Uterus (tissue), 4 donors: ENCODE measurements around the gene MFAP1. TPM values are rescaled to one million over a fixed set of nuclear protein-coding genes. Genes with fewer than 3 reads are reported as not detected.

Experiments used
- DNase-seq, 2 donors: peaks; one replicate each; pipeline ENCODE4 v3.0.0-alpha.2; 2019 to 2020
- H3K27ac ChIP-seq, 2 donors: fragments of 200-600 bp; sonication (generic); 1 replicate in 1 of 2; 2 replicates in 1 of 2; pipeline ENCODE4 v1.5.1; 2016 to 2018
- H3K27me3 ChIP-seq, 2 donors: fragments of 200-600 bp; sonication (generic); one replicate each; pipeline ENCODE4 v1.5.1; 2018 to 2019; ENCODE audit warnings: control low read depth in 1 of 2
- H3K36me3 ChIP-seq, 2 donors: fragments of 200-600 bp; sonication (generic); one replicate each; pipeline ENCODE4 v1.5.1; 2019; ENCODE audit warnings: control low read depth in 1 of 2
- H3K4me1 ChIP-seq, 2 donors: fragments of 200-600 bp; sonication (generic); one replicate each; pipeline ENCODE4 v1.5.1; 2018 to 2019; ENCODE audit warnings: control low read depth in 1 of 2
- H3K4me3 ChIP-seq, 2 donors: fragments of 200-600 bp; sonication (generic); 1 replicate in 1 of 2; 2 replicates in 1 of 2; pipeline ENCODE4 v1.5.1; 2018 to 2019; ENCODE audit warnings: mild to moderate bottlenecking in 1 of 2
- H3K9me3 ChIP-seq, 2 donors: fragments of 200-600 bp; sonication (generic); one replicate each; pipeline ENCODE4 v1.5.1; 2019; ENCODE audit warnings: control low read depth in 1 of 2
- POLR2A ChIP-seq, 2 donors: fragments of 450-650 bp; IDR thresholded peaks; one replicate each; pipeline ENCODE4 v1.6.1; 2016; ENCODE audit warnings: antibody characterized with exemption in 2 of 2, mild to moderate bottlenecking in 1 of 2, moderate library complexity in 1 of 2
- intact Hi-C: fragments of 100-400 bp; cut with DNase I; formaldehyde crosslinking; loops from one replicate; pipeline ENCODE4 v1.15.1; 2023; ENCODE audit warnings: low total_unique reads
- total RNA-seq, 4 donors: library from RNA; depleted of rRNA in 3 of 4; stranded (reverse); fragments of >200 nt in 3 of 4; gene quantifications; one replicate each; pipeline versions ENCODE4 v1.1.0 to v1.2.4, GENCODE V29; 2014 to 2023
- TF ChIP-seq, protein P1 (sequence below), 4 experiments: fragments of 200-600 bp in 2 of 4; fragments of 450-650 bp in 2 of 4; sonication (generic) in 2 of 4; IDR thresholded peaks; one replicate each; pipeline ENCODE4 v1.5.1; 2016 to 2019; ENCODE audit warnings: antibody characterized with exemption in 4 of 4, mild to moderate bottlenecking in 2 of 4, moderate library complexity in 1 of 4
- donor health status: DM: yes; HTN: yes; CAD: no.

Gene MFAP1
- total RNA-seq, 4 donors from 2014 or later: 9.5 to 26.3 (median 15.1) TPM

DNA sequence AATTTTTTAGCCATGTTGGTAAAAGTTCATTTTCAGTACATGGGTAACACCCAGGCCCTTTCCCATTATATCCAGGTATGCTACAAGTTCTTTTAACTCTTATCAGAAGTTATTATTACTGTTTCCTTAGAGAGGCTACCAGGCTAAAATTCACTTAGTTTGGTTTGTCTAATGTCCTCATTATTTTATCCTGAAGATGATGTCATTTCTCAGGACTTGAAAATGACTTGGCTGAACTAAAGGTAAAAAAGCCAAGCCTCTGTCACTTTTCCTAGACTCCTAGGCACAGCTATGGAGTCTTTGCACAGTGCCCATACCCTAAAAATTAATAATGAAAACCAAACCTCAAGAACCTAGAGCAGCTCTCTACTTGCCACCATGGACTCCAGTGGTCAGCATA lies 51.9 kb downstream of the MFAP1 start:
- Histone ChIP-seq H3K27me3 (no peaks in the 10 kb centered on the region), H3K4me3 (no peak overlapping the region), H3K36me3 (no peaks in the 10 kb centered on the region), H3K9me3 (no peaks in the 10 kb centered on the region), H3K4me1 (no peaks in the 10 kb centered on the region), H3K27ac (no peak overlapping the region)
- TF ChIP-seq, protein P1, sequence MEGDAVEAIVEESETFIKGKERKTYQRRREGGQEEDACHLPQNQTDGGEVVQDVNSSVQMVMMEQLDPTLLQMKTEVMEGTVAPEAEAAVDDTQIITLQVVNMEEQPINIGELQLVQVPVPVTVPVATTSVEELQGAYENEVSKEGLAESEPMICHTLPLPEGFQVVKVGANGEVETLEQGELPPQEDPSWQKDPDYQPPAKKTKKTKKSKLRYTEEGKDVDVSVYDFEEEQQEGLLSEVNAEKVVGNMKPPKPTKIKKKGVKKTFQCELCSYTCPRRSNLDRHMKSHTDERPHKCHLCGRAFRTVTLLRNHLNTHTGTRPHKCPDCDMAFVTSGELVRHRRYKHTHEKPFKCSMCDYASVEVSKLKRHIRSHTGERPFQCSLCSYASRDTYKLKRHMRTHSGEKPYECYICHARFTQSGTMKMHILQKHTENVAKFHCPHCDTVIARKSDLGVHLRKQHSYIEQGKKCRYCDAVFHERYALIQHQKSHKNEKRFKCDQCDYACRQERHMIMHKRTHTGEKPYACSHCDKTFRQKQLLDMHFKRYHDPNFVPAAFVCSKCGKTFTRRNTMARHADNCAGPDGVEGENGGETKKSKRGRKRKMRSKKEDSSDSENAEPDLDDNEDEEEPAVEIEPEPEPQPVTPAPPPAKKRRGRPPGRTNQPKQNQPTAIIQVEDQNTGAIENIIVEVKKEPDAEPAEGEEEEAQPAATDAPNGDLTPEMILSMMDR (IDR thresholded peaks at IDR 0.05): no peak
- no peak for TF ChIP-seq POLR2A (IDR thresholded peaks at IDR 0.05)
- no peak for DNase-seq
- intact Hi-C loops: no loop called here

DNA sequence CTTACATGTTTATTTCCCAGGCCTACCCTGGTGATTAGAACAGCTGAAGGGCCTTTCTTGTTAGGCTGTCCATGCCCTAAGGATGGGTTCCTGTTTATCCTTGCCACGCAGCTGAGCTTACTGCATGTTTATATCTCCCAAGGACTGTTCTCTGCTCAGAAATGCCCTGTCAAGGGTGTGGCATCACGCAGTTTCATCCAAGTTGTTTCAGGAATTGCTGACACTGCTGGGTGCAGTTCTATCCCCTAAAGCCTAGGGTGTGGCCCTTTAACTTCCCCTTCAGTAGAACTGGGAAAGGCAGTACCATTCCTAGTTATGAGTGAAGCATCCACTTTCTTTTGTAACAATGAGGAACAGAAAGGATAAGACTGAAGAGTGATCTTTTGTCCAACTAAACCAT lies 52.7 kb downstream of the MFAP1 start:
- no peaks in the 10 kb centered on the region for H3K4me1 ChIP-seq
- H3K27ac ChIP-seq: no peak overlapping the region
- H3K9me3 ChIP-seq: no peaks in the 10 kb centered on the region
- no peak overlapping the region for H3K4me3 ChIP-seq
- no peak for DNase-seq
- no peaks in the 10 kb centered on the region for H3K27me3 ChIP-seq
- H3K36me3 ChIP-seq: no peaks in the 10 kb centered on the region
- TF ChIP-seq, protein P1 (IDR thresholded peaks at IDR 0.05): no peak
- no peak for TF ChIP-seq POLR2A (IDR thresholded peaks at IDR 0.05)
- intact Hi-C loops: no loop called here

DNA sequence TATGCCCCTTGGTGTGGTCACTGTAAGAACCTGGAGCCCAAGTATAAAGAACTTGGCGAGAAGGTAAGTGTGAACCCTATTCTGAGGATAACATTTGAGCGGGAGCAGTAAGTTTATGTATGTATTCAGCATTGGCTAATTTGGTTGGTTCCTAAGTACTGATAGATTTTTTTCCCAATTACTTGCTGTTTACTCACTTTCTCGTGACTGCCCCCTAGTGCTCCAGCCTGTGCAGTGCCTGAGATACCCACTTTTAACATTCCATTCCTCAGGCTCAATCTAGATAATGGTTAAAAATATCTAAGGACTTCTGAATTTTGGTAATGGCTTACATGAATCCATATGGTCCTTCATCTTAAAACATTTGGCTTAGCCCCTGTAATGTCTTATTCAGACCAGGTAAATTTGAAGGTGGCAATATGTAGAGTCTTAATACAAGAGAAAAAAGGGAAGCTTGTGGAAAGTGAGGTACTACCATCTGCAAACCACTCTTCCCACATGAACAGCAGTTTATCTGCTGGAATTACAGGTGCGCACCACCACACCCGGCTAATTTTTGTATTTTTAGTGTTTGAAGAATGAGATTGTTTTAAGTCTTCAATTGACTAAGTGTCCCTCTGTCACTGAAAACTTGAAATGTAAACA lies 54.8 kb downstream of the MFAP1 start:
- Histone ChIP-seq H3K36me3 (no peaks in the 10 kb centered on the region), H3K27ac (no peak overlapping the region), H3K4me3 (no peak overlapping the region), H3K4me1 (no peaks in the 10 kb centered on the region), H3K27me3 (no peaks in the 10 kb centered on the region), H3K9me3 (no peaks in the 10 kb centered on the region)
- TF ChIP-seq, protein P1 (IDR thresholded peaks at IDR 0.05): peak; percentile 46 to 74 (median 54)
- TF ChIP-seq POLR2A (IDR thresholded peaks at IDR 0.05): no peak
- DNase-seq: no peak
- intact Hi-C loops: no loop called here

DNA sequence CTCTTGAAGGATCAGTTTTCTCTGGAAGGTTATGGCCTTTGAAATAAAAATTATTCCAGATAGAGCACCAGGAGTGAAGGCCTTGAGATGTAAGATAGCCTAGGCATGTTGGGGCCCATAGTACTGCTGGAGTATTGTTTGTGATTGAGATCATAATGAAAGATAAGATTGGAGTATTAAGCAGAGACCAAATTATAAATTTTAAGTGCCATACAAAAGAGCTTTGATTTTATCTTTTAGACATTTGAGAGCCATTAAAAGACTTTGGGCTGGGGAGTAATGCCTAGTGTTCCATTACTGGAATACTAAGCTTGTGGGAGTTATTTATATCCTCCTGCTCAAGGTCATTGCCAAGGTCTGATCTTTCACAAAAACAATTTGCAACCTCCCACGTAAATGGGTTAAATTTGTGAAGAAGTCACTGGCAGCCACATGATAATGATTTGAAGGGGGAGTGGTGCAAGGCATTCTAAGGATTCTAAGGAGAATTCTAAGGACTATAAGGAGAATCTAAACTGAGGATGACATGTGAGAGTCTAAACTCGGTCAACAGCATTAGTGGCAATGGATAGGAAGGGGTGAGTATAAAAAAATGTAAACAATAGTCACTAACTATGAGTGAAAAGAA lies 60.6 kb downstream of the MFAP1 start:
- TF ChIP-seq POLR2A (IDR thresholded peaks at IDR 0.05): no peak
- TF ChIP-seq, protein P1 (IDR thresholded peaks at IDR 0.05): no peak
- no peak overlapping the region for H3K4me3 ChIP-seq
- H3K27me3 ChIP-seq: no peaks in the 10 kb centered on the region
- no peak for DNase-seq
- no peaks in the 10 kb centered on the region for H3K9me3 ChIP-seq
- no peak overlapping the region for H3K27ac ChIP-seq
- H3K4me1 ChIP-seq: no peaks in the 10 kb centered on the region
- no peaks in the 10 kb centered on the region for H3K36me3 ChIP-seq
- intact Hi-C loops: no loop called here

DNA sequence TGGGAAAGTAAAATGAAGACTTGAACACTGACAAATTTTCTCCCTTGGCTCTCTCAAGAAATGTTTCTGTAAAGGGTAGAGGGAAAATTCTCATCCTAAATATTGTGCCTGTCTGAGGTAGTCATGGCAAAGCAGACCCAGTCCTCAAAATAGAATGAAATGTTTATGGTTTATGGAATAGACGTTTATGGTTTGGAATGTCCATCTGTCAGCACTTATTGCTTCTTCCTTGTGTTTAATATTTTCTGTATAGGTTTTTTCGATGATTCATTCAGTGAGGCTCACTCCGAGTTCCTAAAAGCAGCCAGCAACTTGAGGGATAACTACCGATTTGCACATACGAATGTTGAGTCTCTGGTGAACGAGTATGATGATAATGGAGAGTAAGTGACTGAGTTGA lies 61.7 kb downstream of the MFAP1 start:
- H3K36me3 ChIP-seq: no peaks in the 10 kb centered on the region

More for the DNA sequence above, 61.7 kb downstream of the MFAP1 start:
- intact Hi-C loops: no loop called here
- Histone ChIP-seq H3K9me3 (no peaks in the 10 kb centered on the region), H3K27ac (no peak overlapping the region), H3K4me3 (no peak overlapping the region), H3K4me1 (no peaks in the 10 kb centered on the region), H3K27me3 (no peaks in the 10 kb centered on the region)
- TF ChIP-seq POLR2A (IDR thresholded peaks at IDR 0.05): no peak
- TF ChIP-seq, protein P1 (IDR thresholded peaks at IDR 0.05): no peak
- no peak for DNase-seq
